Measurements from ENCODE around the gene SUN5.
"Not testable (repeated sequence)": the region's sequence is repeated elsewhere in the genome, so short reads cannot be mapped to it uniquely, and the experiment has no call there.

The SUN5 gene

GRCh38 chr20:33004141-33004751 lies at the start of gene SUN5:
Gene SUN5, minus strand, starts transcription at chr20:33004433. Its CDS starts 93 bp downstream, at chr20:33004340.
- no peak for DNase-seq (ENCODE audit: low read depth)

- no peak for DNase-seq (ENCODE audit: low read depth)
These were observed 49.3 kb upstream of the SUN5 start, which contains the start of gene BPIFB3 for GRCh38 chr20:33053291-33054106. Gene BPIFB3, plus strand, starts transcription at chr20:33053903. Its CDS starts 1,533 bp downstream, at chr20:33055436.

- DNase-seq (ENCODE audit: low read depth) = no peak
These were observed 47.1 kb upstream of the SUN5 start for GRCh38 chr20:33051333-33051732.

GRCh38 chr20:33046412-33046811 lies 42.2 kb upstream of the SUN5 start:
- peak; percentile 7 for DNase-seq (ENCODE audit: low read depth)

GRCh38 chr20:33045129-33045721 lies 41.0 kb upstream of the SUN5 start:
- not testable (repeated sequence) for DNase-seq (ENCODE audit: low read depth)

- no peak for DNase-seq (ENCODE audit: low read depth)
These were observed 39.5 kb upstream of the SUN5 start for GRCh38 chr20:33043731-33044181.

- DNase-seq (ENCODE audit: low read depth) = no peak
These were observed 38.9 kb upstream of the SUN5 start for GRCh38 chr20:33042983-33043730.

- no peak for DNase-seq (ENCODE audit: low read depth)
These were observed 38.2 kb upstream of the SUN5 start for GRCh38 chr20:33042430-33042829.

- DNase-seq (ENCODE audit: low read depth) = no peak
These were observed 34.0 kb upstream of the SUN5 start for GRCh38 chr20:33038243-33038642.

GRCh38 chr20:33037456-33037855 lies 33.2 kb upstream of the SUN5 start:
- no peak for DNase-seq (ENCODE audit: low read depth)

- no peak for DNase-seq (ENCODE audit: low read depth)
These were observed 30.8 kb upstream of the SUN5 start for GRCh38 chr20:33034901-33035492.

- DNase-seq (ENCODE audit: low read depth) = no peak
These were observed 29.9 kb upstream of the SUN5 start for GRCh38 chr20:33034115-33034514.

- no peak for DNase-seq (ENCODE audit: low read depth)
These were observed 29.1 kb upstream of the SUN5 start for GRCh38 chr20:33033381-33033780.

GRCh38 chr20:33032555-33032954 lies 28.3 kb upstream of the SUN5 start:
- DNase-seq (ENCODE audit: low read depth) = no peak

- DNase-seq (ENCODE audit: low read depth) = no peak
These were observed 27.3 kb upstream of the SUN5 start, which contains the start of gene BPIFB6 for GRCh38 chr20:33031531-33031930. Gene BPIFB6, plus strand, starts transcription at chr20:33031648. Its CDS starts 0 bp downstream, at chr20:33031648.

- no peak for DNase-seq (ENCODE audit: low read depth)
These were observed 26.3 kb upstream of the SUN5 start for GRCh38 chr20:33030569-33030968.

GRCh38 chr20:33030076-33030475 lies 25.8 kb upstream of the SUN5 start:
- DNase-seq (ENCODE audit: low read depth) = no peak

- DNase-seq (ENCODE audit: low read depth) = no peak
These were observed 24.6 kb upstream of the SUN5 start for GRCh38 chr20:33028875-33029274.

GRCh38 chr20:33027769-33028751 lies 23.8 kb upstream of the SUN5 start:
- no peak for DNase-seq (ENCODE audit: low read depth)

Data from ELR (cell line).